Fibroblast of the aortic adventitia (primary cell): ENCODE measurements around the gene PLA2G5. TPM values are rescaled to one million over a fixed set of nuclear protein-coding genes. Genes with fewer than 3 reads are reported as not detected.

ENCODE experiments used
- DNase-seq: peaks from one replicate; pipeline ENCODE4 v3.0.0-alpha.2; 2010; ENCODE audit warnings: low read depth
- H3K4me3 ChIP-seq: 2 replicates; pipeline ENCODE4 v1.5.1; 2011; ENCODE audit warnings: low read depth, mild to moderate bottlenecking, control low read depth, low read length, moderate library complexity
- CTCF ChIP-seq: IDR thresholded peaks from 2 replicates; pipeline ENCODE4 v1.5.1; 2011; ENCODE audit warnings: mild to moderate bottlenecking, low read length, control low read depth, inconsistent platforms; ENCODE audit not compliant: insufficient read depth
- total RNA-seq: library from RNA; depleted of rRNA; stranded (reverse); fragments of >200 nt; gene quantifications from 2 replicates; pipeline ENCODE4 v1.2.3, GENCODE V29; 2012; ENCODE audit warnings: low replicate concordance

Gene PLA2G5
- total RNA-seq, 1 donor, result 0.36 TPM

- no peak for DNase-seq
- no peak overlapping the region for H3K4me3 ChIP-seq
- TF ChIP-seq CTCF, result no peak
These were observed 70.0 kb downstream of the PLA2G5 start for GRCh38 chr1:20139776-20140612.

DNA sequence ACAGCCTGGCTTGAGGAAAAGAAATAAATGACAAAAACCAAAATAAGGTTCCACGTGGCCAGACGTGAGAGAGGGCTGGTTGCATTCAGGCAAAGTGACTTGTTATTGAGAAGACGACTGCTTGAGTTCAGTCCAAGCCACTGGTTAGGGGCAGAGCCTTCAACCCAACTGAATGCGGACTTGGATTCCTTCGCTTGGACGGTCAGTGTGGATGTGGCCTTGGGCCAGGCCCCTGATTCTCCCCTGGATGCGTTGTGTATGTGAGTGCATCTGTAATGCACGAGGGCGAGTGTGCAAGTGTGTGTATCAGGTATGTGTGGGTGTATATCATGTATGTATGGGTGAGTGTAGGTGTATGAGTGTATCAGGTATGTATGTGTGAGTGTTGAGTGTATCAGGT lies 71.0 kb downstream of the PLA2G5 start:
- TF ChIP-seq CTCF, result no peak
- no peak for DNase-seq
- H3K4me3 ChIP-seq, result no peak overlapping the region

DNA sequence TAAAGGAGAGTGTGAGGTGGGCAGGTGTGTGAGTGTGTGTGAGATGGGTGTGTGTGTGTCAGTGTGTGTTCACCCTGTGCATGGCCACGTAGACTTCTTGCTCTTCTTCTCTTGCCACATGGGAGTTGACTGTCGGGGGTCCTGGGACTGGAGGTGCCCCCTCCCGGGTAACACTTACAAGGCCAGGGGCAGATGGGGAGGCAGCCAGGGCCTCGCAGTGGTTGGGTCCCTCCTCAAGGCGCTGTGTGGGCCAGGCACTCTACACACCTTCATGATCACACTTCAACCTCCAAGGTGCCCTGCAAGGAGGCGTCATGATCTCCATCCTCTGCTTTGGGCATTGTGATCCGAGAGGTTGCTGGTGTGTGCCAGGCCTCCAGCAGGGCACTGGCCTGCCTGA lies 71.5 kb downstream of the PLA2G5 start:
- no peak for DNase-seq
- no peak for TF ChIP-seq CTCF
- H3K4me3 ChIP-seq, result no peak overlapping the region

Other genes with a start within 250 kb of the PLA2G5 start
- 5.8 and 7.0 TPM in 2 replicates for gene OTUD3, start 187.8 kb upstream of the PLA2G5 start, total RNA-seq
- not detected in 2 replicates for gene PLA2G2E, start 146.6 kb upstream of the PLA2G5 start, total RNA-seq
- 0.27 TPM in 1 of 2 replicates, not detected in the other for gene PLA2G2A, start 90.6 kb upstream of the PLA2G5 start, total RNA-seq
- not detected in 2 replicates for gene PLA2G2D, start 49.3 kb downstream of the PLA2G5 start, total RNA-seq
- not detected in 2 replicates for gene PLA2G2F, start 69.1 kb downstream of the PLA2G5 start, total RNA-seq
- gene UBXN10, start 115.9 kb downstream of the PLA2G5 start, total RNA-seq, result not detected in 2 replicates
- not detected in 2 replicates for gene PLA2G2C, start 116.3 kb downstream of the PLA2G5 start, total RNA-seq
- gene VWA5B1, start 220.7 kb downstream of the PLA2G5 start, total RNA-seq, result not detected in 2 replicates